HEK293T (cell line): ENCODE measurements around the gene AMOT.

Experiments
- ELF4 ChIP-seq: fragments of 450-650 bp; IDR thresholded peaks from 2 replicates; pipeline ENCODE4 v1.6.1; 2017; ENCODE audit warnings: antibody characterized with exemption
- FOXA1 ChIP-seq: fragments of 450-650 bp; IDR thresholded peaks from 2 replicates; pipeline ENCODE4 v1.6.1; 2016; ENCODE audit warnings: mild to moderate bottlenecking
- TARDBP ChIP-seq: fragments of 450-650 bp; IDR thresholded peaks from 2 replicates; pipeline ENCODE4 v1.6.1; 2016

- no peak for TF ChIP-seq FOXA1
- TF ChIP-seq ELF4: no peak
- TF ChIP-seq TARDBP: no peak
Measured at GRCh38 chrX:112866175-112866574, 25.5 kb upstream of the AMOT start.
